Islet precursor cell (in vitro differentiated cells): Measurements from ENCODE around the gene SCIN.
"Not testable (repeated sequence)": the region's sequence is repeated elsewhere in the genome, so short reads cannot be mapped to it uniquely, and the experiment has no call there.

Source experiments
- DNase-seq: peaks from one replicate; pipeline ENCODE4 v3.0.0-alpha.2; 2018

SCIN gene

DNA sequence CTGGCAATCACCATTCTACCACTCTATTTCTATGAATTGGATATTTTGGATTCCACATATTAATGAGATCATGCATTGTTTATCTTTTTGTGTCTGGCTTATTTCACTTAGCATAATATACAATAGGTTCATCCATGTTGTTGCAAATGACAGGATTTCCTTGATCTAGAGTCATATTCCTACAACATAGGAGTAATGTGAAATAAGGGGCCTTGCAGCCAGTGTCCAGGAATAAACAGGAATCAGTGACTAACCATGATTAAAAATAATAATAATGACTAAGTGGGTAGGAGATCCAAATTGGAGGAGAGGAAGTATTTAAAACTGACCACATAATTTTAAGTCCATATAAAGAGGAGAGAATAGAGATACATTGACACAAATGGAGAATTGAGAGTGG lies 49.9 kb downstream of the SCIN start:
- no peak for DNase-seq

DNA sequence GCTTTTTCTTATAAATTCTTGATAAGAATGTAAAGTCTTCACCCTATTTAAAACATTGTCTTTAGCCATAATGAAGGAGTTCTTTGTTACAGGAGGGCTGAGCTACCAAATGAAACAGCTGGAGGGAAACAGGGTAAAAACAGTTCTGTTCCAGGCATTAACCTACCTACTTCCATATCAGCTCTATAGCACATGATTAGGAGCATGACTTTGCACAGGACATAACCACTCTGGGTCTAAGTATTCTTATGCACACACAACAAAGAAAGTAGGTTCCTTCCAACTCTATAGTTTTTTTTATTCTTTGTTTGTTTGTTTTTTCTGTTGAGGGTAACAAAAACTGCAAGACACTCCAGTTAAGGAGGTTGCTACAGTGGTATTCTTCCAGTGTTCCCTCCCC lies 52.7 kb downstream of the SCIN start:
- no peak for DNase-seq

DNA sequence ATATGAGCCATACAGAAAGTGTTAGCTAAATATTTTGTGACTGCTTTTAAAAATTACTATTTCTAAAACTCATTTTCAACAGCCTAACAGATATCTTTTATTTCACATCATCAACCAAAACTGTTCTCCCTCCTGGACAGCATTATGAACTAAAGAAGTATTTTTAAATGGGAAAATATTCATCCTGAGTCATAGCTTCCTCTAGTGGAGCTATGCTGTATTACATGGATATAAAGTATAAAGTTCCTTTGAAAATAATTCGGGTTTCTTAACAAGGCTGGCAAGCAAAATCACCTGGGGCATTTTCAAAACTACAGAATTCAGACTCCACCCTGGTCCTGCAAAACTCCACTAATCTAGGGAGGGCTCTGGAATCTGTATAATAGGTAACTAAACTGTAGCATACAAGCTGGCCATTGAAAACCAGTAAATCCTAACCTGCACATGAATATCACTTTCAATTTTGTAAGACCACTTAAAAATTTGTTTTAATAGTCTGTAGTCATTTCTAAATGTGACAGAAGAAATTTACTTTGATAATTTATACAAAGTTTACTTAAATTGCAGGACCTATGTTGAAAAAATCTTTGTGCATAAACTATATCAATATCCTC lies 53.5 kb downstream of the SCIN start:
- no peak for DNase-seq

DNA sequence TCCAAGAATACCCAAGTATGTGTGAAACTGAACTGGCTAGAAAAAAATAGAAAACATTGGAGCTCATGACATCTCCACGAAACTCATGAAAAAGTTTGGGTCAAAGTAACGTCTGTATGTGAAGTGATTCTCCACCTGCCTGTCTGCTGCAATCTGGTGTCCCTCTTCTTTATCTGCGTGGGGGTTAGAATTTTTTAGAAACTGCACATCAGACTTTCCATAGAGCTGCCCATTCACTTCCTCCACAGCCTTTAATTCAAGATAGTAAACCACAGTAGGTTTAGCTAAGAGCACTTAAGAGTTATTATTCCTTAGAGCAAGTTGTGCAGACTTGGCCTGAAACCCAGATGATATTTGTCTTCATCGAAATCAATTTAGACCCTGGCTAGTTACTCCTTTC lies 55.3 kb downstream of the SCIN start:
- DNase-seq, result no peak

DNA sequence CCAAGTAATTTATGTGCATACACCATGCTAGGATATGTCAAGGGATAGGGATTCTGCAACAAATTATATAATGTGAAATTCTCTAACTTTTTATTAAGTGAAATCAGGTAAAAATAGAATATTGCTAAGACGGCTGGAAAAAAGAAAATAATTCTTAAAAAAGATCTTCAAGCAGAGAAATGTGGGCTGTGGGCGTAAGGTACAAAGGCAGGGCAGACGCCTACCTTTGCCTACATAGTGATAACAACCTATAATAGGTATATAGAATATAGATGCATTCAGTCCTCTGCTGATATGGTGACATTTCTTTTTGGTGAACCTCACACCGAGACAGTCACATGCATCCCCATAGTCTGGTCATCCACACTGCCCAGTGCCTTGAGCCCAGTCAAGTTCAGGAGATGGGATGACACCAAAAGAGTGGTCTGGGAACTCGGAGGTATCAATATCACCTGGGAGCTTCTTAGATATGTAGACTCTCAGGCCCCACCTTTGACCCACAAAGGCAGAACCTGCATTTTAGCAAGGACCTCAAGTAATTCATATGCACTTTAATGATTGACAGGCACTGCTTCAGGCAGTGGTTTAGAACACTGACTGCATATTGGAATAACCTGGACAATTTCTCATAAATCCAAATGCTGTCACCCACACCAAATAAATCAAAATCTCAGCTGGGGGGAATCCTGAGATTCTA lies 59.4 kb downstream of the SCIN start:
- no peak for DNase-seq

DNA sequence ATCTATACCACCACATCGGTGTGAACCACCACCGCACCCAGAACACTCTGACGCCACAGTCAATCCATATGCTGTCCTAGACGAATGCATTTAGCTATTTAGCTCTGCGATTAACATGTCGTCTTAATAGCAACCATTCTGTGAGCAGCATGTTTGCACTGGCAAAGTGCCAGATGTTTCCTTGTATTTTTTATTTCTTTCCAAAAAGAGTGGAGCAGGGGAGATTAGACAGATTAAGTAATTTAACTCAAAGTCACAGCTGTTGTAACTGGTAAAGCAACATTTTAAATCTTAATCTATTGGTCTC lies 59.9 kb downstream of the SCIN start:
- no peak for DNase-seq

DNA sequence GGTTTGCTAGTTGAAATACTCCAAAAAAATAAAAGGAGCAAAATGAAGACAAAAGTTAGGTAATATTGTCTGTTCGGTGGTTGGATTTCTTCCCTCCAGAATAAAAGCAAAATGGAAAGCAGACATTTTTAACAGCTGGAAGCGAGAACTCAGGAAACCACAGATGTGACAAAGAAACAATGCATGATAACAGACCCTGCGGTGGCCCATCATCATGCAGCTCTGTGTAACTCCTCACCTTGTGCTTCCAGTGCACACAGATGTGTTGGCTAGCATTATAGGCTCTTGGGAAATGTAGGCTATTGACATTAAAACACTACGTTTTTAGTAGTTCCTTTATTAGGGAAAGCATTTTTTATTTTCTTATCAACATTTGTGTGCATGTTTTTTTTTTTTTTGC lies 63.1 kb downstream of the SCIN start:
- DNase-seq, result no peak

DNA sequence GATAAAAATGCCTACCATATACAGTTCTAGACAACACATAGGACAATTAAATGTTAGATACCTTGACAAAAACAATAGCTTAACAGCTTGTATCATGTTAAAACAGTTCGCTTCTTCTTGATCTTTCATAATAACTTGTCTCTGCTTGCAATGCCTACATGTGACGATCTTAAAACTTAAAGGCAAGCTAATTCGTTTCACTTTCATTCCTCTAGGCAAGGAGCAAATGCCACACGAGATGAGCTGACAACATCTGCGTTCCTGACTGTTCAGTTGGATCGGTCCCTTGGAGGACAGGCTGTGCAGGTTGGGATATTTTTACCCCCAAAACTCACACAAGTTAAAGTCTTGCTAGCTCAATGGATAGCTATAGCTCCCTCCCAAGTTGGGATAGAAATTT lies 65.3 kb downstream of the SCIN start:
- no peak for DNase-seq

DNA sequence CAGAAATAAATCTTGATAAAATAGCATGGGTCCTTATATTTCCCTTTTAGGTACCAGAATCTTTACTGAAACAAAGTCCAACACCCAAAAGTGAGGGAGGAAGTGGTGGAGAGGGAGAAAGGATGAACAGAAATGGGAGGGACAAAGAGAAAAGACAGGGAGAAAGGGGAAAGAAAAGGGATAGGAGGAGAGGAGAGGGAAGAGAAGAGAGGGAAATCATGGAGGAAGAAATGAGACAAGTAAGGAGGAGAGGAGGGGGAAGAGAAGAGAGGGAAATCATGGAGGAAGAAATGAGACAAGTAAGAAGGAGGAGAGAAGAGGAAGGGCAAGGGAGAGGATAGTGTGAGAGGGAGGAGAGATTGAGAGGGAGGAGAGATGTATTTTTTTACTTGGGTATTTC lies 66.8 kb downstream of the SCIN start:
- DNase-seq, result no peak

DNA sequence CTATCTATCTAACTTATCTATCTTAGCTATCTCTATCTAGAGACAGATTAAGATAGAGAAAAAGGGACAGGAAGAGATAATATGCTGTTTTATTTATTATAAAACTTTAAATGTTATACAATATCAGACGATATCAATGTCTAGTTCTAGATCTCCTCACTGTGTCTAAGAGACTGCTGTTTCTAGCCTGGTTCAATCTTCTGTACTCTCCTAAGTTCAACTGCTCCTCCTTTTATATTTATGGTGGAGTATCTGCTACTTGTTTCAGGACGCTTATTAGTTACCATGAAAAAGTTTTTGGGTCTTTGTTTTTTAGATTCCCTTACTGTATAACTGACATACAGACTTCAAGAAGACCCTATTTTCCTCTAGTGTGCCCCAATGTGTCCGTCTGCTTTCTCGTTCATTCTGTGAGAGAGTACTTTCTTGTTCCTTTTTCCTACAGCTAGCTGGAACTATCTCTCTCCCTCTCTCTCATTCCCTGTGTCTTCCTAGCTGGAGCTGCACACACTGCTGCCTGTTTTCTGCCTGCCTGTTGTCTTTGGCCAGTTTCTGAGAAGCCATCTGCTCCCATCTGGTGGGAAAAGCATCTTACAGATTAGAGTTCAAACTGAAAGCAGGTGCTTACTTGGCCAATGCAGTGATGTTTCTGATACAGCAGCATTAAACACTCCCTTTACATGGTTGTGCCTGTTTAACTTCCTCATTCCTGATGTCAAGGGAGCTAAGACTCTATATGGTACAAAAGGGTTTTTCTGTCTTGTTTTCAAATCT lies 67.5 kb downstream of the SCIN start:
- DNase-seq, result no peak

DNA sequence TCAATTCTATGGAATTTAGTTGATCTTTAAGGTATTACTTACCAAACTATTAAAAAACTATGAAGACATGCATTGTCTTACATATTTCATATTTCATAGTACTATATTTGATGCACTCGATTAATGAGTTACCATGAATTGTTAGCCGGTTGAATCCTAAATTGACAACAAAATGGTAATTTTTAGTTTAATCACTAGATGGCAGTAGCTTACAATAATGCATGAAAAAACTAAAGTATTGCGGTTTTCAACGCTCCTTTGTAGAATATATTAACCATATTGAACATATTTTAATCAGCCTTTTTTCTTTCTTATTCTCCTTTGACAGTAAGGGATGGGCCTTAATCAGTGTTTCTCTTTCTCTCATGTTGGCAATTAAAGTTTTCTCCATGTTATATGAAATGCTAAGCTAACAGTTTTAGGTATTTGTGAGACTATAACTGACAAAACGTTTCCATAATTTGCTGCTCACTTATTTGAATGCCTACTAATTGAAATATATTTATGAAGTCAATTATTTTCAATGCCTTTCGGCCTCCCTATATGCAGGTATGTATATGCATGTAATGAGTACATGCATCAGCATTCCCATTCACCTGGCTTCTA lies 68.4 kb downstream of the SCIN start:
- DNase-seq, result no peak

DNA sequence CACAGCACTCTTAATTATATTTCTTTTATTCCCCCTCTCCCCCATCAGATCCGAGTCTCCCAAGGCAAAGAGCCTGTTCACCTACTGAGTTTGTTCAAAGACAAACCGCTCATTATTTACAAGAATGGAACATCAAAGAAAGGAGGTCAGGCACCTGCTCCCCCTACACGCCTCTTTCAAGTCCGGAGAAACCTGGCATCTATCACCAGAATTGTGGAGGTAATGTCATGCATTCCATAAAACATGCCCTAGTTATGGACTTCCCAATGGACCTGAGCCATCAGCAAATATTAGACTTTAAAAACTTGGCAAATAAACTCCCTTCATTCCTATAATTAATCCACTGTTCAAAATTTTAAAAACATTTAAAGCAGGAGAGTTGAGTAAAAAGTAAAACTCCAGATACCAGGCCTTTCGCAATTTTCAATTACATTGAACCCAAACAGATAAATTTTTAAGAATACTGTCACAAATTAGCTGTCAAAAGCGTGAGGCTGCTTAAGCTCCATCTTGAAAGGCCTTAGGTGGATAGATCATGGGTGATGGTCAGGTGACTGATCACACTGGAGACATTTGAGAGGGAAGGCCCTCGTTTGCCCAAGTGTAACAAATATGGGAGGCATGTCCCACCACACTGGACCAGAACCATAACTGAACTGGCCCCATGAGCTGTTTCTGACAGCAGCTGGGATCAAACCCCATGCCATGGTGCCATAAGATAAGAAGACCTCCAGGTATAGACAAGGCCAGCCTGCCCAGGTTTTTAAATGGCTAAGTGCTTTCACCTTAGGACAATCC lies 70.0 kb downstream of the SCIN start:
- DNase-seq, result no peak

DNA sequence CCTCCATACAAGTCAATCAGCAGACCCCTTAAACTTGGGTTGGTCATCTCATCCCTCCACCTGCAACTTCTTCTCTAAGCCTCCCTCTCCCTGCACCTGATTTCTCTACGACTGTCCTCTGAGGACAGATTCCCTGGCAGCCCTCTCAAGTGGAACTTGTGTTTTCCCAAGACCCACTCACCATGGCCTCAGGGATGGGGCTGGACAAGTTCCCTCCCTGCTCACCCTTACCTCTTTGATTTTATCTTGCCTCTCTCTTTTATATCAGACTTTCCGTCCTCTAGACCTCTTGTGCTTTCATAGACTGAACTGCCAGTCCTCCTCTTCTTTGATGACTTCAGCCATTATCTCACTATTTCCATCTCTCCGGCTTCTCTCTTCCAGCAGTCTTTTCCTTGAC lies 70.7 kb downstream of the SCIN start:
- no peak for DNase-seq

DNA sequence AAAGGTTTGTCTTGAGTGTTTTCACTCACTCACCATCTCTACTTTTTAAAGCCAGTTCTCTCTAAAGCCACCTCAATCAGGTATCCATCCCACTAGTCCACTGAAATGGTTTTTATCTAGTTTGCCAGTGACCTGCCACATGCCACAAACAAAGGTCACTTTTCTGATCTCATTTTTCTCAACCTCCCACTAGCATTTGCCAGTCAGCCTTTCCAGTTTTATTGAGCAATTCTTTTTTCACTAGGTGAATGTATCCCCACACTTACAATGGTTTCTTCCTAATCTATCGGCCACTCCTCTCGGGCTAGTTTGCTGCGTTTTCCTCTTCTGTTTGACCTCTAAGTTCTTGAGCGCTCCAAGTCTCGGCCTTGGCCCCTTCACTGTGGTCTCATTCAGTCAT lies 72.0 kb downstream of the SCIN start:
- DNase-seq, result no peak

DNA sequence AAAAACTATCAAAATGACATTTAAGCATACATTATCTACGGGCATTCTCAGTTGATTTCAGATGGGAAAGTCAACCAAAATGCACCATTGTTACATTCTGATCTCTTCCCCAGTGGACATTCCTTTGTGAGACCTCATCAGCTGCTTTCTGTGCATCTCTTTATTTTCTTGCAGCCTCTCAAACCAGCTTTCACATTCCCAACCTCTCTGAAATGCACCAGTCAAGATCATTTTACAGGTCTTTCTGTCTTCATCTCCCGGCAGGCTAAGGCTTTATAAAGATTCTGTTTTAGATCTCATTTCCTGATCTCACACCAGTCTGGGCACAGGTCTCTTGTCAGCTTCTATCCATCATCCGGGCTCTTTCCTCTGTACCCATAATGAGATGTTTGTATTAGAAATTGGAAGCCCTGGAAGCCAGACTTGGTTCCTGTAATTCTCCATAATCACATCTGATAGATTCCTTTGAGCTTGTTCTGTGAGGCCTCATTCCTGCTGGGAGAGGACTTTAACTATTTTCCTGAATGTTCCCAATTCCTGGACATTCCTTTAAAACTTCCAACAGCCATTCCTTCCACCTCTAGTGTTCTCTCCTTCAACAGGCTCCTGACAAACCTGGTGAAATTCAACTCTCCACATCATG lies 72.6 kb downstream of the SCIN start:
- no peak for DNase-seq

DNA sequence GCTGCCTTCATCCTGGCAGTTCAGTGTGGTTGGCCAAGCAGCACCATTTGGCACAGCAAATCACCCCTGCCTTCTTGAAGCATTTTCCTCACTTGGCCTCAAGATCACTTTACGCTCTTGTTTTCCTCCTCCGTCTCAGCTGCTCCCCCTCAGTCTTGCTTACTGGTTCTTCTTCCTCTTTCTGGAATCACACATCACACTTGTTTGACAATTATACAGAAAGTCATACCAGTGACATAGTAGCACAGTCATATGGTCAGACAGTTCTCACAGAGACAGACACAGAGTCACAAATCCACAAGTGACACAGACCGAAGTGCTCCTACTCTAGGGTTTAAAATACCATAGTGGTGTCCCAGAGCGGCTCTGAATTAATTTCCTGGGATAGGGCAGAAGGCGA lies 73.1 kb downstream of the SCIN start:
- no peak for DNase-seq

DNA sequence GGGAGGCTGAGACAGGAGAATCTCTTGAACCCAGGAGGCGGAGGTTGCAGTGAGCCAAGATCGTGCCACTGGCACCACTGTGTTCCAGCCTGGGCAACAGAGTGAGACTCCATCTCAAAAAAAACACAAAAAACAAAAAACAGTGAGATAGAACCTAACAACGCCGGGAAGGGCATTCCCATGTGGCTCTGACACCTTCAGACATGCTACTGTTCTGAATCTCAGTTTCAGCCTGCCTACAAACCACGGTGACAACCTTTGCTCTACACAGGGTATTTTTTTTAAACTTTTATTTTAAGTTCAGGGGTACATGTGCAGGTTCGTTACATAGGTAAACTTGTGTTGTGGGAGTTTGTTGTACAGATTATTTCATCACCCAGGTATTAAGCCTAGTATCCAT lies 74.7 kb downstream of the SCIN start:
- not testable (repeated sequence) for DNase-seq

DNA sequence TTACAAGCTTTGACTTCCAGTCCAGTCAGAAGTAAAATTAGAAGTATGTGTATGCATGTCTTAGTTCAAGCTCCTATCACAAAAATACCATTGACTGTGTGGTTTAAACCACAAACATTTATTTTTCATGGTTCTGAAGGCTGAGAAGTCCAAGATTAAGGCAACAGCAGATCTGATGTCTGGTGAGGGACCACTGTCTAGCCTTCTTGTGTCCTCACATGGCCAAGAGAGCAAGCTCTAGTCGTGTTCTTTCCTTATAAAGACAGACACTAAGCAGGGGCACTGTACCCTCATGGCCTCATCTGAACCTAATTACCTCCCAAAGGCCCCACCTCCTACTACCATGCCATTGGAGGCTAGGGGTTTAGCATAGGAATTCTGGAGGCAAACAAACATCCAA lies 75.6 kb downstream of the SCIN start:
- DNase-seq, result no peak

DNA sequence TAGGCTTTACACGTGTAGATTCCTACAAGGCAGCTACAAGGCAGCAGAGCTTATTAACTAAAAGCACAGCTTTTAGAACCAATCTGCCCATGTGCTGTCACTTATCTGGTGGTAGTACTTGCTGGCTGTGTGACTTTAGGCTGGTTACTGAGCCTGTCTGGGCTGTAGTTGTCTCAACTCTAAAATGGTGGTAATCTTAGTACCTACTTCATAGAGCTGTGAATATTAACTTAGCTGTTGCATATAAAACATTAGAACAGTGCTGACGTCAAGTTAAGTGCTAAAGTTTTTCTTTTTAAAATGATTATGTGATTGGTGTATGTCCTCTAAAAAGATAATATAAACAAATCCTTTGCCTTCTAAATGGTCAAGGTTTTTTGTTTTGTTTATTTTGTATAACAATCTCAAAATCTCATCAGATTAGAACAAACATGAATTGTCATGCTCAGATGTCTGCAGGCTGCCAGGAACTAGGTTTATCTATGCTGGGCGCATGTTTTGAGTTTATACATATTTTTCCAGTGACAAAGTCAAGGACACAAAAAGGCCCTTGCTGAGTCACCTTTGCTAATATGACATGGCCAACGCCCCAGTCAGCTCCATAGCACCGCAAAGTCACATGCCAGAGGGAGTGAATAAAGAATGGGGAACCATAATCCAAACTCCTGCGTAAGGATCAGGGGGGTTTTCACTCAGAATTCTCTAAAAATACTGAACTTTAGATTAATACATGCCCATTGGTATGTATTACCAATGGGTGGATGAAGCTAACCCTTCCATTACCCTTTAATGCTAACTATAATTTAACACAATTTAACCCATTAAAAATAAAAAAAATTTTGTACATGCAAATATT lies 77.1 kb downstream of the SCIN start:
- no peak for DNase-seq

DNA sequence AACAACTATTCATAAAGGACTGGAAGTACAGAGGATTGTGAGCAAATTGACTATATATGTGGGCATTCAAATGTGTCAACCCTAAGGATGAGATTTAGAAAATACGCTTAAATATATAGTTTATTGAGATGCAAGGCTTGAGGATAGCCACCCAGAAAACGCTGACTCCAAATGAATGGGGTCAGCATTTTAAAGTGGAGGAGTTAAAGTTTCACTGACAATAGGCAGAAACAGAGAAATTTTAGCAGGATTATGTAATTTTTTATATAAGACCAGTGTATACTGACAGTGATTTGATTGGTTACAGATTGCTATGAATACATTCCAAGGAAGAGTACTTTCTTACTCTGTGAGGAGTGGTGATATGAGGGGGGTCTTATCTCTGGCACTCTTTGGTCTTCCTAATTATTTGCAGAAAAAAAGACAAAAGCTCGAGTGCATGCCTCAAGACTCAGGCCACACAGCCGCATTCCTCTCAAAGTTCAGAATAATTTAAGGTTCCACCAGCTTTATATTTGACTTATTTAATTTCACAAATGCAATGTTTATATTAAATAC lies 78.3 kb downstream of the SCIN start:
- DNase-seq, result no peak

DNA sequence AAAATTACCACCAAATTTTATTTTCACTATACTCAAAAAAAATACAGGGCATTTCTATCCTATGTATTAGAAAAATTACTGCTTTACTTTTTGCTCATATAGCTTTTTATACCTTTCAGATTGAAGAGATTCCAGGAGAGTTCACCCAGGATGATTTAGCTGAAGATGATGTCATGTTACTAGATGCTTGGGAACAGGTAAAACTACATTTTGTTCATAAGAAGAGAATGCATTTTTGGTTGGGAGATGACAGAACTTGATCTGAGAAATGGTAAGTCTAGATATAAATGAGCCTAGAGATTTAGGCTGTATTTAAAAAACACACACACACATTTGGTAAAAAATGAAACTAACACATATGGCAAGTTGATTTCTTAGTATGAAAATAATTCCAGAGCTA lies 78.8 kb downstream of the SCIN start:
- DNase-seq, result no peak
